WTC11 (cell line): ENCODE results near the gene VPS39. TPM values are rescaled to one million over a fixed set of nuclear protein-coding genes. Genes with fewer than 3 reads are reported as not detected.

Experiments used
- ATAC-seq: fragments of 200-7000 bp; cut with Tn5 transposase; 2 replicates; pipeline ENCODE4 v1.10.0; 2021; ENCODE audit warnings: mild to moderate bottlenecking, moderate library complexity
- CTCF ChIA-PET: fragments of 300-600 bp; sonication (Branson Sonifier 250); formaldehyde crosslinking; loops from one replicate; lab custom pipeline; 2021; ENCODE audit warnings: antibody characterized with exemption; lab: Charles Lee
- POLR2A ChIA-PET: fragments of 350-600 bp; sonication (Branson Sonifier 250); formaldehyde crosslinking; loops from one replicate; lab custom pipeline; 2021; ENCODE audit warnings: antibody characterized with exemption; lab: Charles Lee
- DNase-seq: peaks from one replicate; pipeline ENCODE4 v3.0.0; 2021; ENCODE audit warnings: low spot score
- H3K27ac Mint-ChIP-seq: 2 replicates; pipeline ENCODE4 v1.8.0; 2021; ENCODE audit warnings: mixed read lengths
- H3K27me3 Mint-ChIP-seq: 2 replicates; pipeline ENCODE4 v1.8.0; 2021; ENCODE audit warnings: low read depth, mild to moderate bottlenecking, moderate library complexity, mixed read lengths
- H3K36me3 Mint-ChIP-seq: 2 replicates; pipeline ENCODE4 v1.8.0; 2021; ENCODE audit warnings: mixed read lengths
- H3K4me1 Mint-ChIP-seq: 2 replicates; pipeline ENCODE4 v1.8.0; 2022; ENCODE audit warnings: mixed read lengths
- H3K4me3 Mint-ChIP-seq: 2 replicates; pipeline ENCODE4 v1.8.0; 2021; ENCODE audit warnings: mild to moderate bottlenecking, moderate library complexity, mixed read lengths
- H3K9me3 Mint-ChIP-seq: 2 replicates; pipeline ENCODE4 v1.8.0; 2021; ENCODE audit warnings: mixed read lengths
- FOXP1 ChIP-seq: sonication (generic); formaldehyde crosslinking; IDR thresholded peaks from 2 replicates; pipeline ENCODE4 v1.8.0; 2022; ENCODE audit warnings: missing genetic modification reagents, mild to moderate bottlenecking, moderate library complexity, borderline replicate concordance
- NR3C1 ChIP-seq: sonication (generic); formaldehyde crosslinking; conservative IDR thresholded peaks from 2 replicates; pipeline ENCODE4 v1.8.1; 2023; ENCODE audit warnings: low read depth, mild to moderate bottlenecking, missing genetic modification reagents
- SMAD3 ChIP-seq: sonication (generic); formaldehyde crosslinking; IDR thresholded peaks from 2 replicates; pipeline ENCODE4 v1.8.0; 2022; ENCODE audit warnings: missing genetic modification reagents, mild to moderate bottlenecking, borderline replicate concordance
- SOX15 ChIP-seq: fragments of 250-450 bp; sonication (Bioruptor Pico); IDR thresholded peaks from 2 replicates; pipeline ENCODE4 v1.9.0; 2021; ENCODE audit warnings: mild to moderate bottlenecking
- TCF7 ChIP-seq: sonication (generic); formaldehyde crosslinking; IDR thresholded peaks from 2 replicates; pipeline ENCODE4 v1.8.0; 2022; ENCODE audit warnings: mild to moderate bottlenecking, low read depth, missing genetic modification reagents, moderate library complexity
- ZNF317 ChIP-seq: sonication (generic); formaldehyde crosslinking; IDR thresholded peaks from 2 replicates; pipeline ENCODE4 v1.8.1; 2023; ENCODE audit warnings: low read depth, mild to moderate bottlenecking, moderate library complexity, missing genetic modification reagents, borderline replicate concordance
- ZNF423 ChIP-seq: fragments of 250-450 bp; sonication (Bioruptor Pico); IDR thresholded peaks from 2 replicates; pipeline ENCODE4 v2.1.2; 2022; ENCODE audit warnings: mild to moderate bottlenecking, moderate library complexity
- total RNA-seq: library from RNA; stranded (reverse); gene quantifications from 3 replicates; pipeline ENCODE4 v1.2.3, GENCODE V29; 2021
- TF ChIP-seq, protein P1 (sequence below): sonication (generic); formaldehyde crosslinking; IDR thresholded peaks from 2 replicates; pipeline ENCODE4 v1.8.0; 2023; ENCODE audit warnings: missing genetic modification reagents, mild to moderate bottlenecking, borderline replicate concordance
- TF ChIP-seq, protein P2 (sequence below): sonication (generic); formaldehyde crosslinking; IDR thresholded peaks from 2 replicates; pipeline ENCODE4 v1.8.1; 2023; ENCODE audit warnings: mild to moderate bottlenecking, missing genetic modification reagents
- TF ChIP-seq, protein P3 (sequence below): fragments of 250-450 bp; sonication (Bioruptor Pico); IDR thresholded peaks from 2 replicates; pipeline ENCODE4 v1.9.0; 2021; ENCODE audit warnings: mild to moderate bottlenecking
- TF ChIP-seq, protein P4 (sequence below): sonication (generic); formaldehyde crosslinking; IDR thresholded peaks from 2 replicates; pipeline ENCODE4 v1.8.0; 2022; ENCODE audit warnings: mild to moderate bottlenecking, missing genetic modification reagents
- TF ChIP-seq, protein P5 (sequence below): sonication (generic); formaldehyde crosslinking; IDR thresholded peaks from 2 replicates; pipeline ENCODE4 v1.8.0; 2022; ENCODE audit warnings: missing genetic modification reagents
- TF ChIP-seq, protein P6 (sequence below): fragments of 250-450 bp; sonication (Bioruptor Pico); conservative IDR thresholded peaks from 2 replicates; pipeline ENCODE4 v1.9.0; 2021; ENCODE audit warnings: mild to moderate bottlenecking

Gene VPS39
- total RNA-seq, 1 experiment from 2014 or later = 44.5 TPM

DNA sequence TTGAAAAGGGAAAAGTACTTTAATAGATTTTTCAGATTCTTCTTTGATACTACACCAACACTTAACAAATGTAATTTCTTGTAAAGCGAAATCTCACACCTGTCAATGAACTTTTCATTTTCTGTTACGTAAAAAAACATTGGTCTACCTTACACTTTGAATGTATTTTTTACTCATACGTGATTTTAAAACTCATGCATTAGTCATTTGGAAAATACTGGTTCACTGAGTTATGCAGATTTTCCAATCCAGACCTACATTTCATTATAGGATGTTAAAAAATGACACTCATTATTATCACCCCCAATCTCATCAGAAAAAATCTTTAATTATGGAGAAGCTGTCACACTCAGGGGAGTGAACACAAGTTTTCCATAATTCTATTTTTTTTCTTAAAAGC lies 14.7 kb downstream of the VPS39 start (continued):
- TF ChIP-seq, protein P1, sequence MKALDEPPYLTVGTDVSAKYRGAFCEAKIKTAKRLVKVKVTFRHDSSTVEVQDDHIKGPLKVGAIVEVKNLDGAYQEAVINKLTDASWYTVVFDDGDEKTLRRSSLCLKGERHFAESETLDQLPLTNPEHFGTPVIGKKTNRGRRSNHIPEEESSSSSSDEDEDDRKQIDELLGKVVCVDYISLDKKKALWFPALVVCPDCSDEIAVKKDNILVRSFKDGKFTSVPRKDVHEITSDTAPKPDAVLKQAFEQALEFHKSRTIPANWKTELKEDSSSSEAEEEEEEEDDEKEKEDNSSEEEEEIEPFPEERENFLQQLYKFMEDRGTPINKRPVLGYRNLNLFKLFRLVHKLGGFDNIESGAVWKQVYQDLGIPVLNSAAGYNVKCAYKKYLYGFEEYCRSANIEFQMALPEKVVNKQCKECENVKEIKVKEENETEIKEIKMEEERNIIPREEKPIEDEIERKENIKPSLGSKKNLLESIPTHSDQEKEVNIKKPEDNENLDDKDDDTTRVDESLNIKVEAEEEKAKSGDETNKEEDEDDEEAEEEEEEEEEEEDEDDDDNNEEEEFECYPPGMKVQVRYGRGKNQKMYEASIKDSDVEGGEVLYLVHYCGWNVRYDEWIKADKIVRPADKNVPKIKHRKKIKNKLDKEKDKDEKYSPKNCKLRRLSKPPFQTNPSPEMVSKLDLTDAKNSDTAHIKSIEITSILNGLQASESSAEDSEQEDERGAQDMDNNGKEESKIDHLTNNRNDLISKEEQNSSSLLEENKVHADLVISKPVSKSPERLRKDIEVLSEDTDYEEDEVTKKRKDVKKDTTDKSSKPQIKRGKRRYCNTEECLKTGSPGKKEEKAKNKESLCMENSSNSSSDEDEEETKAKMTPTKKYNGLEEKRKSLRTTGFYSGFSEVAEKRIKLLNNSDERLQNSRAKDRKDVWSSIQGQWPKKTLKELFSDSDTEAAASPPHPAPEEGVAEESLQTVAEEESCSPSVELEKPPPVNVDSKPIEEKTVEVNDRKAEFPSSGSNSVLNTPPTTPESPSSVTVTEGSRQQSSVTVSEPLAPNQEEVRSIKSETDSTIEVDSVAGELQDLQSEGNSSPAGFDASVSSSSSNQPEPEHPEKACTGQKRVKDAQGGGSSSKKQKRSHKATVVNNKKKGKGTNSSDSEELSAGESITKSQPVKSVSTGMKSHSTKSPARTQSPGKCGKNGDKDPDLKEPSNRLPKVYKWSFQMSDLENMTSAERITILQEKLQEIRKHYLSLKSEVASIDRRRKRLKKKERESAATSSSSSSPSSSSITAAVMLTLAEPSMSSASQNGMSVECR (CRISPR knock-in tag) = no peak
- TF ChIP-seq, protein P2, sequence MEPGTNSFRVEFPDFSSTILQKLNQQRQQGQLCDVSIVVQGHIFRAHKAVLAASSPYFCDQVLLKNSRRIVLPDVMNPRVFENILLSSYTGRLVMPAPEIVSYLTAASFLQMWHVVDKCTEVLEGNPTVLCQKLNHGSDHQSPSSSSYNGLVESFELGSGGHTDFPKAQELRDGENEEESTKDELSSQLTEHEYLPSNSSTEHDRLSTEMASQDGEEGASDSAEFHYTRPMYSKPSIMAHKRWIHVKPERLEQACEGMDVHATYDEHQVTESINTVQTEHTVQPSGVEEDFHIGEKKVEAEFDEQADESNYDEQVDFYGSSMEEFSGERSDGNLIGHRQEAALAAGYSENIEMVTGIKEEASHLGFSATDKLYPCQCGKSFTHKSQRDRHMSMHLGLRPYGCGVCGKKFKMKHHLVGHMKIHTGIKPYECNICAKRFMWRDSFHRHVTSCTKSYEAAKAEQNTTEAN (CRISPR knock-in tag) = no peak
- TF ChIP-seq, protein P3, sequence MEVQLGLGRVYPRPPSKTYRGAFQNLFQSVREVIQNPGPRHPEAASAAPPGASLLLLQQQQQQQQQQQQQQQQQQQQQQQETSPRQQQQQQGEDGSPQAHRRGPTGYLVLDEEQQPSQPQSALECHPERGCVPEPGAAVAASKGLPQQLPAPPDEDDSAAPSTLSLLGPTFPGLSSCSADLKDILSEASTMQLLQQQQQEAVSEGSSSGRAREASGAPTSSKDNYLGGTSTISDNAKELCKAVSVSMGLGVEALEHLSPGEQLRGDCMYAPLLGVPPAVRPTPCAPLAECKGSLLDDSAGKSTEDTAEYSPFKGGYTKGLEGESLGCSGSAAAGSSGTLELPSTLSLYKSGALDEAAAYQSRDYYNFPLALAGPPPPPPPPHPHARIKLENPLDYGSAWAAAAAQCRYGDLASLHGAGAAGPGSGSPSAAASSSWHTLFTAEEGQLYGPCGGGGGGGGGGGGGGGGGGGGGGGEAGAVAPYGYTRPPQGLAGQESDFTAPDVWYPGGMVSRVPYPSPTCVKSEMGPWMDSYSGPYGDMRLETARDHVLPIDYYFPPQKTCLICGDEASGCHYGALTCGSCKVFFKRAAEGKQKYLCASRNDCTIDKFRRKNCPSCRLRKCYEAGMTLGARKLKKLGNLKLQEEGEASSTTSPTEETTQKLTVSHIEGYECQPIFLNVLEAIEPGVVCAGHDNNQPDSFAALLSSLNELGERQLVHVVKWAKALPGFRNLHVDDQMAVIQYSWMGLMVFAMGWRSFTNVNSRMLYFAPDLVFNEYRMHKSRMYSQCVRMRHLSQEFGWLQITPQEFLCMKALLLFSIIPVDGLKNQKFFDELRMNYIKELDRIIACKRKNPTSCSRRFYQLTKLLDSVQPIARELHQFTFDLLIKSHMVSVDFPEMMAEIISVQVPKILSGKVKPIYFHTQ (CRISPR knock-in tag) = no peak
- TF ChIP-seq, protein P4, sequence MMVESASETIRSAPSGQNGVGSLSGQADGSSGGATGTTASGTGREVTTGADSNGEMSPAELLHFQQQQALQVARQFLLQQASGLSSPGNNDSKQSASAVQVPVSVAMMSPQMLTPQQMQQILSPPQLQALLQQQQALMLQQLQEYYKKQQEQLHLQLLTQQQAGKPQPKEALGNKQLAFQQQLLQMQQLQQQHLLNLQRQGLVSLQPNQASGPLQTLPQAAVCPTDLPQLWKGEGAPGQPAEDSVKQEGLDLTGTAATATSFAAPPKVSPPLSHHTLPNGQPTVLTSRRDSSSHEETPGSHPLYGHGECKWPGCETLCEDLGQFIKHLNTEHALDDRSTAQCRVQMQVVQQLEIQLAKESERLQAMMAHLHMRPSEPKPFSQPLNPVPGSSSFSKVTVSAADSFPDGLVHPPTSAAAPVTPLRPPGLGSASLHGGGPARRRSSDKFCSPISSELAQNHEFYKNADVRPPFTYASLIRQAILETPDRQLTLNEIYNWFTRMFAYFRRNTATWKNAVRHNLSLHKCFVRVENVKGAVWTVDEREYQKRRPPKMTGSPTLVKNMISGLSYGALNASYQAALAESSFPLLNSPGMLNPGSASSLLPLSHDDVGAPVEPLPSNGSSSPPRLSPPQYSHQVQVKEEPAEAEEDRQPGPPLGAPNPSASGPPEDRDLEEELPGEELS (CRISPR knock-in tag) = no peak
- TF ChIP-seq, all 79 proteins: peak for 0

DNA sequence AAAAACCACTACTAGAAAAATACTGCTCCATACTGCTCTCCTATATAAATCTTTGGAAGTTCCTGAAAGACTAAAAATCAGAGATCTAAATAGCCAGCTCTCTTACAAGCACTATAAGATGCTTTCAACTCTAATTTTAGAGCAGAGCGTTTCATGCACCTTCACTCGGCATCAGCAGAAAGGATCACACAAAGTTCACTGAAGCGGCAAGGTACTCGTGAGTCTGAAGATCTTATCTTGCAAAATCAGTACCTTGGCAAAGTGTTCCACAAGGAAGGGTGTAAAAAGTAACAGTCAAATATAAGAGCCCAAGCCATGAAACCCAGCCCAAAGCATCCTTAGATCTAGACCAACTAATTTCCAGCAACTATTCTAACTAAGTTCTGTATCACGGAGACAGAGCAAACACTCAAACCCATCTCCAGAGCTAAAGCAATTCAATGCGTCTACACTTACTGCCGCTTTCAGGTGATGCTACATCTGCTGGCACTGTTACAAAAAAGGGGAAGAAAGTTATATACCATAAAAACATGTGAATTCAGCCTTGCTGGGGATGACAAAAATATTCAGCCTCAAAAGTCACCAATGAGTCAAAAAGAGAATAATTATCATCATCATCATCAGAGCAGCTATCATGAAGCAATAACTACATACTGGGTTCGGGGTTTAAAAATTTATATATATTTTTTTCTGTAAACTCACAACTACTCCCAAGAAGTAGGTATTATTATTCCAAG lies 16.3 kb downstream of the VPS39 start:
- ChIA-PET CTCF (no interaction called here), POLR2A (no interaction called here)
- Mint-ChIP-seq H3K4me1 (no peaks in the 10 kb centered on the region), H3K4me3 (no peak overlapping the region), H3K36me3 (peaks cover 33% of the 10 kb centered on the region), H3K27me3 (no peaks in the 10 kb centered on the region), H3K27ac (no peak overlapping the region), H3K9me3 (peaks cover 4% of the 10 kb centered on the region; the same call in 1 of the 2 replicates)
- ATAC-seq (no peak), DNase-seq (no peak)
- TF ChIP-seq, protein P5, sequence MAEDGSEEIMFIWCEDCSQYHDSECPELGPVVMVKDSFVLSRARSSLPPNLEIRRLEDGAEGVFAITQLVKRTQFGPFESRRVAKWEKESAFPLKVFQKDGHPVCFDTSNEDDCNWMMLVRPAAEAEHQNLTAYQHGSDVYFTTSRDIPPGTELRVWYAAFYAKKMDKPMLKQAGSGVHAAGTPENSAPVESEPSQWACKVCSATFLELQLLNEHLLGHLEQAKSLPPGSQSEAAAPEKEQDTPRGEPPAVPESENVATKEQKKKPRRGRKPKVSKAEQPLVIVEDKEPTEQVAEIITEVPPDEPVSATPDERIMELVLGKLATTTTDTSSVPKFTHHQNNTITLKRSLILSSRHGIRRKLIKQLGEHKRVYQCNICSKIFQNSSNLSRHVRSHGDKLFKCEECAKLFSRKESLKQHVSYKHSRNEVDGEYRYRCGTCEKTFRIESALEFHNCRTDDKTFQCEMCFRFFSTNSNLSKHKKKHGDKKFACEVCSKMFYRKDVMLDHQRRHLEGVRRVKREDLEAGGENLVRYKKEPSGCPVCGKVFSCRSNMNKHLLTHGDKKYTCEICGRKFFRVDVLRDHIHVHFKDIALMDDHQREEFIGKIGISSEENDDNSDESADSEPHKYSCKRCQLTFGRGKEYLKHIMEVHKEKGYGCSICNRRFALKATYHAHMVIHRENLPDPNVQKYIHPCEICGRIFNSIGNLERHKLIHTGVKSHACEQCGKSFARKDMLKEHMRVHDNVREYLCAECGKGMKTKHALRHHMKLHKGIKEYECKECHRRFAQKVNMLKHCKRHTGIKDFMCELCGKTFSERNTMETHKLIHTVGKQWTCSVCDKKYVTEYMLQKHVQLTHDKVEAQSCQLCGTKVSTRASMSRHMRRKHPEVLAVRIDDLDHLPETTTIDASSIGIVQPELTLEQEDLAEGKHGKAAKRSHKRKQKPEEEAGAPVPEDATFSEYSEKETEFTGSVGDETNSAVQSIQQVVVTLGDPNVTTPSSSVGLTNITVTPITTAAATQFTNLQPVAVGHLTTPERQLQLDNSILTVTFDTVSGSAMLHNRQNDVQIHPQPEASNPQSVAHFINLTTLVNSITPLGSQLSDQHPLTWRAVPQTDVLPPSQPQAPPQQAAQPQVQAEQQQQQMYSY (CRISPR knock-in tag) = no peak
- TF ChIP-seq FOXP1 (CRISPR knock-in tag) = no peak
- TF ChIP-seq, protein P3 (CRISPR knock-in tag) = no peak
- TF ChIP-seq SMAD3 (CRISPR knock-in tag) = no peak
- no peak for TF ChIP-seq ZNF317 (CRISPR knock-in tag)
- no peak for TF ChIP-seq TCF7 (CRISPR knock-in tag)
- no peak for TF ChIP-seq ZNF423
- no peak for TF ChIP-seq SOX15 (CRISPR knock-in tag)
- no peak for TF ChIP-seq NR3C1 (CRISPR knock-in tag)
- TF ChIP-seq, protein P6, sequence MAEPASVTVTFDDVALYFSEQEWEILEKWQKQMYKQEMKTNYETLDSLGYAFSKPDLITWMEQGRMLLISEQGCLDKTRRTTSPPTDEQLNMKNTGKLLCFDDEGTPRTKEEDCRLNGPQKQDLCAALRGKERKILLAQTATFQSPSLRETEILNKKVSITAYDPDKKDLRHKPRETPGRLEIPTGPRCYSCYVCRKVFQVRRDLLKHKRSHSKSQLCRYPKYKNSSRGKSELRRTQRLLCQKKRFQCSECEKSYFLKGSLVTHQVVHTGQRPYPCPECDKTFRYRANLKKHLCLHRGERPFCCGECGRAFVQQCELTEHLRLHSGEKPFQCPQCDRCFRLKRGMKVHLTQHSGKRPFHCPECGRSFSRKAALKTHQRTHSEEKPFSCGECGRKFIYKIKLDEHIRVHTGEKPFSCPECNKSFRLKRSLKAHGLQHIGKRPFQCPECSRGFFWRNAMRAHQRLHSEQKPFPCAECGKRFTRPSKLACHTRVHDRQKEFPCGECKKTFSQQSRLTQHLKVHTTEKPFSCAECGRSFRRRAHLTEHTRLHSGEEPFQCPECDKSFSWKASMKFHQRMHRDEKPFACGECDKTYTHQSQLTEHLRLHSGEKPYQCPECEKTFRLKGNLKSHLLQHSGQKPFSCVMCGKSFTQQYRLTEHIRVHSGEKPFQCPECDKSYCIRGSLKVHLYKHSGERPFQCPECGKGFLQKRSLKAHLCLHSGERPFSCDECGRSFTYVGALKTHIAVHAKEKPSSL (CRISPR knock-in tag) = no peak
